GM18508 (cell line): ENCODE results near the gene RPE.

ENCODE experiments used
- ATAC-seq: cut with Tn5 transposase; IDR thresholded peaks from one replicate; pipeline ENCODE4 v1.9.1; 2021; ENCODE audit warnings: moderate number of reproducible peaks; ENCODE audit not compliant: insufficient read depth, unreplicated experiment

Gene RPE

DNA sequence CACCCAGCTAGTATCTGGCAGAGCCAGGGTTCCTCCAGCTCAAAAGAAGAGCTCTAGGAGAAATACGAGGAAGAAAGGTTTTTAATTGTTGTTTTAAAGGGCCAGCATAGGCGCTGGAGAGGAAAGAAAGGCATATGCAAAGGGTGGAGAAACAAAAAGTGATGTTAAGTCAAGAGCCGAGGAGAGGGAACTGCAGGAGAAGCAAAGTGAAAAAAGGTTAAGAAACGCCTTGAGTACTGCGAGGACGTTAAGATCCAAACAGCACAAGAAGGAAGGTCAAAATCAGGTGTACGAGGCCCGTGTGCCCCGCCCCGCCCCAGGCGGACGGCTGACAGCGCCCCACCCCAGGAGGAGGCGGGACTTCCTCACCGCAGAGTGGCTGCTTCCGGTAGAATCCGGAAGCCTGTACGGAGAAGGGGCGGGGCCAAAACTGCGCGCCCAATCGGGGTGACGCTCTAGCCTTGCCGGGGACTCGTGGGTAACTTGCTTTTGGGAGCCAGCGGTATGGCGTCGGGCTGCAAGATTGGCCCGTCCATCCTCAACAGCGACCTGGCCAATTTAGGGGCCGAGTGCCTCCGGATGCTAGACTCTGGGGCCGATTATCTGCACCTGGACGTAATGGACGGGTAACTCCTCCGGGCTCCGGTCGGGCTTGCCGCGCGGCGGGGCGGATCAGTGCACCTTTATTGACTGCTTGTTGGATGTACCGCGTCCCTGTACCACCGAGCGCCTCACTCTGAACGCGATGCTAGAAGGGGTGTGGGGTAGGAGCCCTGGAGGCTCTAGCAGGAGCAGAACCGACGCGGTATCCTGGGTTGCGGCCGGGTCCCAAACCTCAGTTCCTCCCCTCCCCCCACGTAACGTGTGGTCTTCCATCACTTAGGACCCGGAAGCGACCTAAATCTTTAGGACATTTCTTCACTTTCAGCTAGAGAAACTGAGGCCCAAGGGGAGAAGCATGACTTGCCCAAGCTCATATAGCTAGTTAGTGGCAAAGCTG, at the start of gene RPE:
Gene RPE, plus strand, starts transcription at position 481 of the 1,000 bp plus-strand sequence. Its CDS starts 24 bp downstream, at position 505.
- ATAC-seq, result peak; percentile 96

DNA sequence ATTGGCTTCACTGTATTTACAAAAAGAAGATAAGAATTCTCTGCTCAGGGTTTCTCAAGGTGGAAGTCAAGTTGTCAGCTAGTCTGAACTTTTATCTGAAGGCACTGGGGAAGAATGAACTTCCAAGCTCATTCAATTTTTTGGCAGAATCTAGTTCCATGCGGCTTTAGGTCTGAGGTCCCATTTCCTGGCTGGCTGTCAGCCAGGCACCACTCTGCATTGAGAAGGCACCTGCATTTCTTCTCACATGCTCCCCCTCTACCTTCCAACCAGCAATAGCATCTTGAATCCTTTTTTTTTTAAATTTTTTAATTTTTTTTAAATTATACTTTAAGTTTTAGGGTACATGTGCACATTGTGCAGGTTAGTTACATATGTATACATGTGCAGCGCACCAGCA, 46.2 kb upstream of the RPE start:
- no peak for ATAC-seq

DNA sequence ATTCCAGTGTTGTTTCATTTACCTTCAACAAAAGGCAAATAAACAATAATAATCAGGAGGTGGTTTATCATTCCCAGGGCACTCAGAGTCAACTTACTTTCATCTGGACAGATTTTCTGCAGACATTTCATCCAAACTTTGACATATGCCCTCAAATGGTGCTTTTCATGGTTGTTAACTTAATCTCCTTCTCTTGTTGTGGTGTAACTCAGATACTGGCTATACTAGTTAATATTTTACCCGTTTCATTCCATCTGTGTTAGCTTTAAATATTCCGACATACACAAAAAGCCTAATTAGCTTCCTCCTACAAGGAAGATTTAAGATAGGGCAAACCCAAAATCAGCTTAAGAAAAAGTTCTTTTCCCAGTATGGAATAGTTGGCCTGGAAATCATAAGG, 44.4 kb upstream of the RPE start:
- no peak for ATAC-seq

DNA sequence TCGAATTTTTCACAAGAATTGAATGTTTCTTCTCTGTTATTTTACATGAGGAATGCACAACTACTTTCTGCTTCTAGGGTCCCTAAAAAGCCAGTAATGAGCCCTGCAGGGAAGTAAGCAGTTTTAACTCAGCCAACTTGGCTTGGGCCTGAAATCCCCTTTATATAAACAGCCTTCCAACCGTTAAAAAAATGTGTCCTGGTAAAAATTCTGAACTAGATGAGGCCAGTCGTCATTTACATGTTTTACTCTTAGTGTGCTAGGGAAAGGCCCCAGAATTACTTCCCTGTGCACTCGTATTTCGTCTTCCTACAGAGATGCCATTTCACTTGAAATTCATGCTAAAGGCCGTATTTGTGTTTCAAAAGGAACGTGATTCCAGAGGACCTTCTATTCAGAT, 42.4 kb upstream of the RPE start:
- no peak for ATAC-seq

DNA sequence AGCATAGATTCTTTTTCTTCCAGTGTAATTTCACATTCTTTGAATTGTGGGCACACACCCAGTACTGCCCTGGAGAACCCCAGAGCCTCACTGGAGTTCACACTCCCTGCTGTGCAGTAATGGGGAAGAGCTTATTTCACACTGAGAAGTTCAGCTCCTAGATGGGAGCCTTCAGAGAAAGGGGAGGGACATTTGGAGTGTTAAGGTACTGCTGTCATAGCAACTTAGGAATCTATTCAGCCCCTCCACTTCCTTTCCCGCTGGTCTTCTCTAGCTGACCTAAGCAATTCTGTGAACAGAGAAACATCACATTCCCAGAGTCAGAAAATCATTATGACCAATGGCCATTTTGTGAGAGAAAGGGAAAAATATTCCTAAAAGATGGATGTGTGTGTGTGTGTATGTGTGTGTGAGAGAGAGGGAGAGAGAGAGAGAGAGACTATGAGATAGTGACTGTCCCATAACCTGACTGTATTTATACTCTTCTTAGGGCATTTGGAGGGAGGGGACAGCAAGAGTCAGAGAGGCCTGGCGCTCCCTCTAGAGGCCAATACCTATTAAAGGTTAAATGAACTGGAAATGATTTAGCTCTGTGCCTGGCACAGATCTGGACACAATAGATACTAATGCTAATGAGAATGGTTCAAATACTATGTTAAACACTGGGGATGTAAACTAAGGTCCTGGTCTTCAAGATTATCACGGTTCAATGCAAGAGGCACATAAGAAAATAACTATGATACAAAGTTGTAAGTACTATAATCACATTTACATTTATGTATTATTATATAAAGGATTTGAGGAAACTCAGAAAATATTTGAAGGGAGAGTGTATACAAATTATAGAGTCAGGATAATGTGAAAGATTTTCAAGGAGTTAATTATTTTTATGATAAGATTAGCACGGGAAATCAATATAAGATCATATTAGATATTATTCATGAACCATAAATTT, 41.5 kb upstream of the RPE start:
- ATAC-seq, result peak; percentile 97

DNA sequence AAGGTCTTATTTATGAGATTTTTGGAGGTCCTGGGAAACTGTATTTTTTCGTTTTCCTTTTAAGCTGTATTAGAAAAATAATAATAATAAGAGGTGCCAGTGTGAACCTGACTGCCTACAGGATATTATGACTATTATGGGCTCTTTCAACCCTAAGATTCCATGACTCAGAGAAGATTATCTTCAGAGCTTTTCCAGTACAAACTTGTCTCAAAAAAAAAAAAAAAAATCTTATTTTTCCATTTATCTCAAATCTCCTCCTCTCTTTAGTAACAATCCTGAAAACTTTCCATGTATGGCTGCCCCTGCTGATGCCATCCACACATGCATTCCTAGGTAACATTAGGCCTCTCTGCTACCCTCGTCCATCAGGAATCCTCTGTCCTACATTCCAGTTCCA, 36.7 kb upstream of the RPE start:
- ATAC-seq, result no peak

DNA sequence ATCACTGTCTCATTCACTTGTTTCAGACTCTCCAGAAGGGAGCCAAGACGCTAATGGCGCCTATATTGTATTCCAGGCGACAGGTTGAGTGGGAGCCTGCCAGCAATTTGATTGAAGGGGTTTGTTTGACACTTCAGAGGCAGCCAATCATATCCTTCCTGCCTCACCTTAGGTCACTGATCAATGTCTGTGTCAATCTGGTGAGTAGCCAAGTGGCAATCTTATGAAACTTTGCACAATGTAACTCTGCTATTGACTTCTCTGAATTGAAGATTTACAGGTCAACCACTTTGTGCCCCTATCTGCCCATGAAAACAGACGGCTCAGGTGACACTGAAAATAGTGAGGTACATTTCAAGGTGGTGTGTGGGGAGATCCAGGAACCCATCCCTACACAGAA, 32.7 kb upstream of the RPE start:
- no peak for ATAC-seq

DNA sequence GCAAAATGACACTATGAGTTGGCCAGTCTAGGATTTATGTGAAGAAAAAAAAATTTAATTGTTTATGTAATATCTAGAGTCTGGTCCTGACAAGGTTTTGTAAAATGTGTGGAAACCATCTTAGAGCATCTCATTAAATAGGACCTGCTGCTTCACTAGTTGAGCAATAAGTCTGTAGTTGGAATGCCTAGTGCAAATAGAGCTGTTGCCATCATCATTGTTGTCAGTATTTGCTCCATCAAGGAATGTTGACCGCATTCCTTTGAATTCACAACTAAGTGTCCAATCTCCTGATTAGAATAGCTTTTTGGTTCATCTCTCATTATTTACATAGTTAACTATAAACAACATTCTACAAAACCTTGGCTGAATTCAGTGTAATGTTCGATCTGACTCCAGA, 32.2 kb upstream of the RPE start:
- ATAC-seq, result no peak

DNA sequence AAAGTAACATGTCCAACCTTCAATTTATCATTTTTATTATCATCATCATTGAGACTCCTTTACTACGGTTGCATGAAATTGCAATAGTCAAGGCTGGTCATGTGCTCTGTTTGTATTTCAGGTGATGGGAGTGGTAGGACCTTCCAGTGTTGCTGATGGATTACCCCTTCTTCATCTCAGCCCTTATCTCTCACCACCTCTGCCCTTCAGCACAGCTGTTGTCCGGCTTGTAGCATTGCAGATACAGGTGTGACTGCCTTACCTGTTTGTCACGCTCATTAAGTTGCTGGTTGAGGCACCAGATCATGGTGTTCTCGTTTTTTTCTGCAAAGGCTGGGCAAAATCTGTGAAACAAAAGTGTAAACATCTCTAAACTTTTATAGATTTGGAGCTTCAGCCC, 31.7 kb upstream of the RPE start:
- ATAC-seq, result no peak

DNA sequence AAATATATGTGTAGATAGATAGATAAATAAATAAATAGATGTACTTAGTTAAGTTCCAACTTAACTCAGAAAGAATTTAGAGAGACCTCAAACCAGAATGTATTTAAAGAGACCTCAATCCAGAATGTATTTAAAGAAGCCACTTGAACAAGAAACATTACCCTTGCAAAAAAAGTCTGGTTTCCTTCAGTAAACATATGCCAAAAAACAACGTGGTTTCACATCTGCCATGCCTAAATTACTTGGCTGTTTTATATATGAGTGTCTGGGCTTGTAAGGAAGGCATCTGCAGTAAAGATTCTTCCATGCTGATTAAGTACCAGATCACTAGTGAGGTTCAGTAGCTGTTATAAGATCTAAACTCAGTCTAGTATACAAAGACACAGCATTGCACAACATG, 29.1 kb upstream of the RPE start:
- no peak for ATAC-seq

DNA sequence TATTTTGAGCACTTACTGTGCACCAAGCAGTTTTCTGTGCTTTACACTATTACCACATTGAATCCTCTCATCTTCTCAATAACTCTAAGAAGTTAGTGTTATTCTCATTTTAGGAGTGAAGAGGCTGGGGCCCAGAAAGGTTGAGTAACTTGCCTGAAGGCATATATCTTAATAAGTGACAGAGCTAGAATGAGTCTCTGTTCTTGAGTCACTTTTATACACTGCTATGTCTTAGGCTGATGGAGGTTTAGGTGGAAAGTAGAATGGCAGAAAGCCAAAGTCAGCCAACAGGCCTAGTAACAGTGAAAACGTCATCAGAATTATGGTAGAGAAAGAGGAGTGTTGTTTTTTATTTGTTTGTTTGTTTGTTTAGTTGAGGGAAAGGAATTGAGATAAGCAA, 27.9 kb upstream of the RPE start:
- ATAC-seq, result no peak

DNA sequence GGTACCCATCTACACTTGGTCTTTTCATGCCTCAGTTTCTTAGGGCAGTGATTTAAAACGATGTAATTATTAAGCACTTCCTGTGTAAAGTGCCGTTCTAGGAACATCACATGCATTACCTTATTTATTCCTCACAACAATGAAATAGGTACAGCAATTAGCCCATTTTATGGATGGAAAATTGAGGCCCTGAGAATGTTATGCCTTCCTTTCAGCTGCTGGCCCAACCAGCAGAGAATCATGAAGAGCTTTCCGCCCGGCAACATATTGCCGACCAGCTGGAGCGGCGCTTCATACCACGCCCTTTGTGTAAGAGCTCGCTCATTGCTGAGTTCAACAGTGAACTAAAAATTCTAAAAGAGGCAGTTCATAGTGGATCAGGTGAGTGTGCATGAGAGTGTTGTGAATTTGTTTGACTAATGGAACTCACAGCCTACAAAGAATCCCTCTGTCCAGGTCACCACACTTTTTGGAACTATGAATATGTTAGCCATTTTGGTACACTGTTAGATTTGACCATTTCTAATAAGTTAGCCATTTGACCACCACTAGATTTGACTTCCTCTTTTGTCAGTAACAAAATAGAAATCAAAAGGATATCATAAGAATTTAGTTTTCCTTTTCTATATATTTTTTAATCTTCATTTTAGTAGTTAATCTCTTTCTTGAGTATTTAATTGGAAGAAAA, 25.6 kb upstream of the RPE start:
- peak; percentile 74 for ATAC-seq

DNA sequence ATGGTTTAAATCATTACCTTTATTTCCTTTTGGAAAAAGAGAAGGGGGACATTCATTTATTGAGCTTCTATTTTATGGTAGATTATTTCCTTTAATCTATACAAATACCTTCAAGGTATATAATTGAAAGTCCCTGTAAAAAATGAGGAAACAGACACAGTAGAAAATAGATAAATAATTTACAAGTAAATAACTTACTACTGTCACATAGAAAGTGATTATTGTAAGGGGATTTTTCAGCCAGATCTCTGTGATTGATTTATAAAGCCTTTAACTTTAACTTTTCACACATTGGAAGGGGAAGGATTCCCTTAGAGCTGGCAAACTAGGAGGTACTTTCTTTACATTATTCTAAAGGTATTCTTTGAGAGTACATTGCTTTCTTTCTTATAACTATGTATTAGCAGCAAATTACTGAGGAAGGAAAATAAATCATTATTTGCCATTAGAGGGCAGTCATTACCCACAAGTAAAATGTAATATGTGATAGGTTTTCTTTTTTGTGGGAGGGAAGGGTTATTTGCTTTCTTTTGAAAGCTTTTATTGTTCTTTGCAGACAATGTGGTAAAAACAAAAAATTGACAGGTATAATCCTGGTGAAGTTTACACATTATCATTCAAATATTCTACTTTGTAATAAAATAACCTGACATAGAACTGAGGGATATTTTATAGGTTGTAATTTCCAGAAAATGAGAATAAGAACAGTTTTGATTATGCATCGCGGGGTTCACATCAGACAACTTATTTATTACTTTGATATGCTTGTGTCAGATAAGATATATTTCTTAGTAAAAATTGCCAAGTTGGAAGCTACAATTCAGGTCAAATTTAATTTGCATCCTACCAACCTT, 24.8 kb upstream of the RPE start:
- peak; percentile 47 for ATAC-seq

DNA sequence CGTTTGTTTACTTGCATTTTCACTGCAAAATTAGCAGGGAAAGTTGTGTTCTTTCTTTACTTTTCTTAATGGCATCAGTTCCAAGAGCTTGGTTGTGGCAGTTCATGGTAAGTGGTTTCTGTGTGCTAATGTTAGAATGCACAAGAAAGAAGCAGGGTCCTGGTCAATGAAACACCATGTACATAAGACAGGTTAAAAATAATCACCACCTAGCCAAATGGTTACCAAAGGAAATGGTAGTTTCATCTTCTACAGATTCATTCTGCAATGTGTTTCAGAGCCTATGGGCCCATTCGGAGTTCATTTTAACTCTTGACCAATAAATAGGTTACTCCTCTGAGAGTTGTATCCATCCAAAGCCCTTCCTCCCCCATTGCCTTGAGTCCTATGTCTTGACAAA, 18.1 kb upstream of the RPE start:
- ATAC-seq, result no peak

DNA sequence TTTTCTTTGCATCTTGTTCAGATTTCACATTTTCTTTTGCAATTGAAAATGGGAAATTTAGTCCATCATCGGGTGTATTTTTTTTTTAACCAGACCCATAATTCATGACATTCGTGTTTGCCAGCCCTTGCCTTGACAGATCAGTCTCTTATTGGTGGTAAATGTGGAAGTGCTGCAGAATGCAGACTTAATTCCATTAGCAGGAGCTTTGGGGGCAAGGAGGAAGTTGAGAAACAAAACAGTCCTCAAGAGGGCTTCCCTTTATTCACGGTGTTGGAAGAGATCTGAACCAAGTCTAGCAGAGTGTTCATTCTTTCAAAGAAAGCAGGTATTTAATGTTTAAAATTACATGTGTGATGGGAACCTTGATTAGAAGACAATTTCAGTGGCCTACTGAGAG, 16.6 kb upstream of the RPE start:
- ATAC-seq, result no peak

DNA sequence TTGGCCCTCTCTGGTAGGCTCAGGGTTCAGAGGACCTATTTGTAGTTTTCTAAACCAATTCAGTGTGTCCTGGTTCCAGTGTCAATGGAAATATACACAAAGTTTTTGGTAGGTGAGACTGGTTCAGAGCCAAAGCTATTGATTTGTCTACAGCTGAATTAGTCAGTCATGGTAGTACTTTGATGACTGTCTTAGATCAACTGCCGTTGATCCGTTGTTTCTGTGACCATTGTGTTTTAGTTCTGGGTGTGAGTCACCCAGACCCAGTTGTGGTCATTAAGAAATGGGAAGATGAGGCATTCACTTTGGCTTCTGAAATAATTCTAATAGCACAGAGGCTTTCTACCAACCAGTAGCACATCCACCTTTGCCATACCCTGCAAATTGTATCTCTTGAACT, 16.0 kb upstream of the RPE start:
- no peak for ATAC-seq

DNA sequence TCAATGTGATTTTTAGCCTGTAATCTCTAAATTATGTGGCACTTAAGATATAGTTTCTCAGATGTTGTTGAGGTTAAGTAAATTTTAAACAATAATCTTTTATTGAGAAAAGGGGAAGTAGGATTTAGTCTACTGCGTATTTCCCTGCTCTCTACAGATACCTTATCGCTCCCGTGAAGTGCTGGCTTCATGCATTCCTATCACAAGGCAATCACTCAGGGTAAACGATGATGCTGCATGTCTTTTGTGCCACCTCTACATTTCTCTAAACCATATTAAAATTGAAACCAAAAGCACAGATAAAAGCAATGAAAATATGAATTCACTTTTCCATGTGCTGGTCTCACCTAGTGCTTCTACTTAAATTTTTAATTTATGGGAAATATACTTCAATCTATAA, 14.4 kb upstream of the RPE start:
- ATAC-seq, result peak; percentile 73

DNA sequence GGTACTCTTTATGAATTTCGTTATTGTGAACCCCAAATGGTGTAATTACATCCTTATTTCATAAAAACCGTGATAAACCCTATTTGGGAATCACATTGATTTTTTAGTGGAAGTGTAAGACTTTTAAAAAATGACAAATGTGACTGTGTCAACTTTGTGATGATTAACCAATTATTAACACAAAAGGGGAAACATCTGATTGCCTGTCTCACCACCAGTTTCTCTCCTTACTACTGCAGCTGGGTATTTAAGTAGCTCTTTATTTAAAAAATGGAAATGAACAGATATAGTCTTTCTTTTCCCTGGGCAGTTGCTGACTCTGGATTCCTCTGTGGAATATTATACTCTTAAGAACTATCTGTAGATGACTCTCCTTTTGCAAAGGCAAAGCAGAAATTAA, 11.6 kb upstream of the RPE start:
- no peak for ATAC-seq

DNA sequence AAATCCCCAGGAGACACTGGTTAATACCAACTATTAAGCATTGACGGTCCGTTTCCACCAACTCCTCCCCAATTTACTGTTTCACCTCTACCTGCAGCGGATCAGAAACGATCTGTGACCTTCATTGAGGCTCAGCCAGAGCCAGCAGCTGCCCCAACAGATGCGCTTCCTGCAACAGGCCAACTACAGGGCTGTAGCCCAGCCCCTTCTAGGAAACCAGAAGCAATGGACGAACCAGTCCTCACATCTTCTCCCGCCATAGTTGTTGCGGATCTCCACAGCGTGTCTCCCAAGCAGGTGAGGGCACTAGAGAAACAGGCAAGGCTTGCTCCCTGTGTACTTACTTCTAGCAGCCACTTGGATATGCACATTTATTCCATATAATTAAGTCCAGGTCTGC, 8.5 kb upstream of the RPE start:
- no peak for ATAC-seq

DNA sequence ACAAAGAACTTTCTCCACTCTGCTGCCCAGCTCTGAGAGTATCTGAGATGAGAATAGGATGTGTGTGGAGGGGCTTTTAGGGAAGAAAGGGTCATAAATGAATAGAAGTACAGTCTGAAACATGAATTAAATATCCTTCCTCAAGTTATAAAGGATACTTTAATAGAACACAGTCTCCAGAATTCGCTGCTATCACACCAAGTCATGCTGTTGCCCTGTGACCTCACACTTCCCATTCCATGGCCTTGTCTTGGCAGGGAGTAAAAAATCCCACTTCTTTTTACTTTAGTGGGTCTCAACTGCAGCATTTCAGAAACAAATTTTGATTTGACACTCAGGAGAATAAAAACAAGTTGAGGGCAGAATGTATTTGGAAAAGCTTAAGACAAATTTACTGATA, 3.8 kb upstream of the RPE start:
- ATAC-seq, result no peak
